SK-N-SH (cell line): ENCODE results near the gene SCNM1. TPM values are rescaled to one million over a fixed set of nuclear protein-coding genes. Genes with fewer than 3 reads are reported as not detected.

Experiments used
- CHD2 ChIP-seq: fragments of 150-350 bp; IDR thresholded peaks from 2 replicates; pipeline ENCODE4 v1.6.1; 2018; ENCODE audit warnings: low read length; ENCODE audit not compliant: partially characterized antibody
- EP300 ChIP-seq, 2 experiments: IDR thresholded peaks; 2 replicates each; pipeline versions ENCODE4 v1.4.0 to v1.6.1; 2012; ENCODE audit warnings: borderline replicate concordance in 1 of 2, low read depth in 1 of 2, low read length in 1 of 2
- GATA2 ChIP-seq: sonication (generic); formaldehyde crosslinking; IDR thresholded peaks from 2 replicates; pipeline ENCODE4 v1.5.0; 2020; ENCODE audit warnings: mild to moderate bottlenecking, missing genetic modification reagents
- IRF3 ChIP-seq: fragments of 150-350 bp; IDR thresholded peaks from 2 replicates; pipeline ENCODE4 v1.6.1; 2016; ENCODE audit warnings: mild to moderate bottlenecking, low read depth, low read length
- MXI1 ChIP-seq: IDR thresholded peaks from 2 replicates; pipeline ENCODE4 v1.6.1; 2012; ENCODE audit warnings: mild to moderate bottlenecking, low read depth, low read length, improper control_type of control experiment
- NFIC ChIP-seq: IDR thresholded peaks from 2 replicates; pipeline ENCODE4 v1.4.0; 2012; ENCODE audit warnings: borderline replicate concordance
- RAD21 ChIP-seq: IDR thresholded peaks from 2 replicates; pipeline ENCODE4 v1.6.1; 2012; ENCODE audit warnings: mild to moderate bottlenecking, low read length
- RFX5 ChIP-seq: IDR thresholded peaks from 2 replicates; pipeline ENCODE4 v1.6.1; 2012; ENCODE audit warnings: mild to moderate bottlenecking, improper control_type of control experiment, low read length
- RXRA ChIP-seq: IDR thresholded peaks from 2 replicates; pipeline ENCODE4 v1.4.0; 2012; ENCODE audit warnings: low read depth, mild to moderate bottlenecking, borderline replicate concordance
- SIN3A ChIP-seq: IDR thresholded peaks from 2 replicates; pipeline ENCODE4 v1.6.1; 2012; ENCODE audit warnings: low read depth, mild to moderate bottlenecking, low read length, moderate library complexity, borderline replicate concordance
- YY1 ChIP-seq: IDR thresholded peaks from 2 replicates; pipeline ENCODE4 v1.4.0; 2012; ENCODE audit warnings: low read depth, mild to moderate bottlenecking
- polyA plus RNA-seq, 3 experiments: library from polyadenylated mRNA; depleted of rRNA; stranded (reverse); fragments of >200 nt; gene quantifications; 2 replicates each; pipeline ENCODE4 v1.2.3, GENCODE V29; 2012
- TF ChIP-seq, protein P1 (sequence below): IDR thresholded peaks from 2 replicates; pipeline ENCODE4 v1.6.1; 2012; ENCODE audit warnings: mild to moderate bottlenecking, low read depth, low read length, moderate library complexity
- TF ChIP-seq, protein P2 (sequence below): IDR thresholded peaks from 2 replicates; pipeline ENCODE4 v1.4.0; 2012; ENCODE audit warnings: low read depth

SCNM1 gene
- polyA plus RNA-seq, 1 of the 3 experiments (the other 2 are of a cell fraction) = 27.8 TPM

DNA sequence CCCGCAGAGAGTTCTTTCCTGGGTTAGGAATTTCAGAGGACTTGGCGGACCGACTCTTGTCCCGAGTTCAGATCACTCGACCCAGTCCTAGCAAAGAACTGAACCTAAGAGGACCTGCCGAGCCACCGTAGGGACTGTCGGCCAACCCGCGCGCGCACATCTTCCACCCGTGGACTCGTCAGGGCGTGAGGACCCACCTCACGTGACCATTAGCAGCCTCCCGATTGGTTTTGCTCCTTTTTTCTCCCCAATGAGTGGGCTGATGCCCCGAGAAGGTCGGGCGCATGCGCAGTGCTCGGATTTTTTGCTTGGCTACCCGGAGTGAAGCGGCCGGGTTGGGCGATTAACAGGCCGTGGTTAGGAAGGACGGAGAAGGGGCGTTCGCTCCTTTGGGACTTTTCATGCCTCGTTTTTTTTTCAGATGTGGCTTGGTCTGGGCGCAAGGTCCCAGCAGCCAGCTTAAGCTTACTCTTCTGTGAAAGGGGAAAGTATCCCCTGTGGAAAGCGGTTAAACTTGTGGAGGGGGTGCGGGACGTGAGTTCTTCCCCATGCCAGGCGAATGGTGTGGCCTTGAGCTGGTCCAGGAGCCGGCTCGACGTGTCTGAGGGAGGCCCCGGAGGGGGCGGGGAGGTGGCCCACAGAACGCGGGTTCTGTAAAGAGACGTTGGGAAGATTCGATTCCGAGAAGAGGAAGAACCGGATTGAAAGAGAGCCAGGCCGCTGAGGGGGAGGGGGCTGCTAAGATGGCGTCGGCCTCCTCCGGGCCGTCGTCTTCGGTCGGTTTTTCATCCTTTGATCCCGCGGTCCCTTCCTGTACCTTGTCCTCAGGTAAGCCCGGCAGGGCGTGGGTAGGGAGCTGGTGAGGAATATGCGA, 32.5 kb downstream of the SCNM1 start, which contains the start of gene PIP5K1A (continued):
- no peak for TF ChIP-seq IRF3
- peak; percentile 74 for TF ChIP-seq RFX5
- TF ChIP-seq NFIC = no peak
- TF ChIP-seq RAD21 = no peak
- TF ChIP-seq CHD2 = no peak
- TF ChIP-seq, protein P1, sequence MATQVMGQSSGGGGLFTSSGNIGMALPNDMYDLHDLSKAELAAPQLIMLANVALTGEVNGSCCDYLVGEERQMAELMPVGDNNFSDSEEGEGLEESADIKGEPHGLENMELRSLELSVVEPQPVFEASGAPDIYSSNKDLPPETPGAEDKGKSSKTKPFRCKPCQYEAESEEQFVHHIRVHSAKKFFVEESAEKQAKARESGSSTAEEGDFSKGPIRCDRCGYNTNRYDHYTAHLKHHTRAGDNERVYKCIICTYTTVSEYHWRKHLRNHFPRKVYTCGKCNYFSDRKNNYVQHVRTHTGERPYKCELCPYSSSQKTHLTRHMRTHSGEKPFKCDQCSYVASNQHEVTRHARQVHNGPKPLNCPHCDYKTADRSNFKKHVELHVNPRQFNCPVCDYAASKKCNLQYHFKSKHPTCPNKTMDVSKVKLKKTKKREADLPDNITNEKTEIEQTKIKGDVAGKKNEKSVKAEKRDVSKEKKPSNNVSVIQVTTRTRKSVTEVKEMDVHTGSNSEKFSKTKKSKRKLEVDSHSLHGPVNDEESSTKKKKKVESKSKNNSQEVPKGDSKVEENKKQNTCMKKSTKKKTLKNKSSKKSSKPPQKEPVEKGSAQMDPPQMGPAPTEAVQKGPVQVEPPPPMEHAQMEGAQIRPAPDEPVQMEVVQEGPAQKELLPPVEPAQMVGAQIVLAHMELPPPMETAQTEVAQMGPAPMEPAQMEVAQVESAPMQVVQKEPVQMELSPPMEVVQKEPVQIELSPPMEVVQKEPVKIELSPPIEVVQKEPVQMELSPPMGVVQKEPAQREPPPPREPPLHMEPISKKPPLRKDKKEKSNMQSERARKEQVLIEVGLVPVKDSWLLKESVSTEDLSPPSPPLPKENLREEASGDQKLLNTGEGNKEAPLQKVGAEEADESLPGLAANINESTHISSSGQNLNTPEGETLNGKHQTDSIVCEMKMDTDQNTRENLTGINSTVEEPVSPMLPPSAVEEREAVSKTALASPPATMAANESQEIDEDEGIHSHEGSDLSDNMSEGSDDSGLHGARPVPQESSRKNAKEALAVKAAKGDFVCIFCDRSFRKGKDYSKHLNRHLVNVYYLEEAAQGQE = peak; percentile 28
- TF ChIP-seq, protein P2, sequence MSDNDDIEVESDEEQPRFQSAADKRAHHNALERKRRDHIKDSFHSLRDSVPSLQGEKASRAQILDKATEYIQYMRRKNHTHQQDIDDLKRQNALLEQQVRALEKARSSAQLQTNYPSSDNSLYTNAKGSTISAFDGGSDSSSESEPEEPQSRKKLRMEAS = peak; percentile 78; the same call in 1 of the 2 replicates
- TF ChIP-seq SIN3A = no peak; the same call in 1 of the 2 replicates
- peak; percentile 90 for TF ChIP-seq YY1
- TF ChIP-seq EP300 (IDR thresholded peaks at IDR 0.05; ENCODE audit: borderline replicate concordance in 1 of 2, low read depth in 1 of 2, low read length in 1 of 2) = peak in 1 of 2 experiments; percentile 6; a peak in 1 of 4 replicates
- TF ChIP-seq RXRA = no peak
- TF ChIP-seq MXI1 = peak; percentile 76
- TF ChIP-seq GATA2 (CRISPR knock-in tag) = no peak
